ENCODE data around the gene EZH1. TPM values are rescaled to one million over a fixed set of nuclear protein-coding genes. Genes with fewer than 3 reads are reported as not detected.

Gene EZH1
- polyA plus RNA-seq, 3 donors from 2014 or later, result 9.8 to 32.3 (median 19.5) TPM

DNA sequence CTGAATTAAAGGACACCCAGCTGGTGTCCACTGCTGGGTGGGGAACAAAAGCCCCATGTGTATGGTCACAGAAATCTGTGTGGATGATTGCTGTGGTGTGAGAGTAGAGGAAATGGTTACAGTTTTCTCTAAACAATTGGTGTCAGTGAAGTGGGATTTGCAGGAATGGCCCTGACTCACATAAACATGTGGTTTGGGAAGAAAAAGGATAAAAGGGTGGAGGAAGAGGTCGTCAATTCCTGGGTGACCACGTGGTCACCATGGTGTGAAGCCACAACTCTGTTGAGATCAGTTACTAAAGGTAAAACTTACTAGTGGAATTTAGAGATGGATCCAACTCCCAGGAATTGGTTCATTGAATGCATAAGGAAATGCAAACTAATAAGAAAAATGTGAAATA, 89.3 kb downstream of the EZH1 start:
- H3K4me1 Mint-ChIP-seq, result peaks cover 19 to 30% of the 10 kb centered on the region in 2 donors
- no peak for DNase-seq
- peaks cover 4 to 7% (median 4%) of the 10 kb centered on the region in 3 donors for H3K27me3 Mint-ChIP-seq (ENCODE audit: low read depth in 3 of 3)
- peak overlapping the region in 2 of 5 donors; percentile 2 to 53 for H3K4me3 Mint-ChIP-seq
- peak overlapping the region in 1 of 6 donors; percentile 68 for H3K27ac Mint-ChIP-seq
- H3K36me3 Mint-ChIP-seq, result no peaks in the 10 kb centered on the region
- no peaks in the 10 kb centered on the region for H3K9me3 Mint-ChIP-seq

DNA sequence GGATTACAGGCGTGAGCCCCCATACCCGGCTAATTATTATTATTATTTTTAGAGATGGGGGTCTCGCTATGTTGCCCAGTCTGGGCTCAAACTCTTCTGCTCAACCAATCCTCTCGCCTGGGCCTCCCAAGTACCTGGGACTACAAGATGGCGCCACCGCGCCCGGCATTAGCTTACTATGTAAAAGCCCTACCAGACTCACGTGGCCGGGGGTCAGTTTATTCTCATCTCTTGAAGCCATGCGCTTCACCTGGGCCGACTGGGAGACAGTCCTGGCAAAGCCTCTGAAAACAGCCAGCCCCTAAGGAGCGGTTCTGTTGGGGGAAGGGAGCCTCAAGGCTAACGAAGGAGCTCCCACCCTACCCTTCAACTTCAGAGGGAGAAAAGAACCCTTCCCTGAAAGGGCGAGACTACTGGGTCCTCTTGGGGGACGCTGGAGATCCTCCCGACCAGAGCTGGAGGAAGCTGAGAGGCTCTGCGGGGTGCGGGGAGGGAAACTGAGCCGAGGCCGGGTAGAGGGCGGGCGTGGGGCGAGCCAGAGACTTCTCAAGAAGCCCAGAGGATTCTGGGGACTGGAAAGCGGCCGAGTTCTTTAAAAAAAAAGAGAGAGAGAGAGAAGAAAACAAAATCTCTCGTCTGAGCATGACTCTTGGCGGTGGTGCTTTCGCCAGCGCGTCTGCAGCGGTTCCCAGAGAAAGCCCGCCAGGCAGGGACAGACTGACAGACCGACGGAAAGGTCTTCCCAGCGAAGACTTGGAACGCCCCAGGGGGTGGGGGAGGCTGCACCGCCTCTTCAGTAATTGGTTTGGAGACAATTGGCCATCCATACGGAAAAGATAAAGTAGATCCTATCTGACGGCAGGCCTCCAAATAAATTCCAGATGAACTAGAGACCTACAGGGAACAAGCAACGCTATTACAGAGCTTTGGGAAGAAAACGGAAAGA, 91.4 kb downstream of the EZH1 start:
- Mint-ChIP-seq H3K27me3 (ENCODE audit: low read depth in 3 of 3) (peaks cover 4 to 9% (median 7%) of the 10 kb centered on the region in 3 donors), H3K9me3 (no peaks in the 10 kb centered on the region), H3K4me3 (no peak overlapping the region), H3K4me1 (peaks cover 10 to 21% of the 10 kb centered on the region in 2 donors), H3K36me3 (no peaks in the 10 kb centered on the region), H3K27ac (no peak overlapping the region)
- no peak for DNase-seq

GRCh38 chr17:42651392-42651791, 93.4 kb downstream of the EZH1 start:
- DNase-seq, result no peak
- no peaks in the 10 kb centered on the region for H3K9me3 Mint-ChIP-seq
- H3K27ac Mint-ChIP-seq, result no peak overlapping the region
- H3K4me1 Mint-ChIP-seq, result peaks cover 13 to 25% of the 10 kb centered on the region in 2 donors
- peaks cover 8 to 12% (median 8%) of the 10 kb centered on the region in 3 donors for H3K27me3 Mint-ChIP-seq (ENCODE audit: low read depth in 3 of 3)
- no peaks in the 10 kb centered on the region for H3K36me3 Mint-ChIP-seq
- no peak overlapping the region for H3K4me3 Mint-ChIP-seq

Other genes starting within 250 kb of the EZH1 start
- 10 to 100 TPM; 28.1 to 43.5 (median 33.6) TPM for gene NAGLU, start 208.8 kb downstream of the EZH1 start, polyA plus RNA-seq
- gene HSD17B1, start 192.1 kb downstream of the EZH1 start, polyA plus RNA-seq, result 1 to 10 TPM in 1 of 3 donors, under 1 TPM in 1, not detected in 1; 0.99 to 1.9 TPM
- gene COASY, start 182.9 kb downstream of the EZH1 start, polyA plus RNA-seq, result 100 to 1,000 TPM in 1 of 3 donors, 10 to 100 TPM in 2; 54.1 to 136 (median 72.5) TPM
- 10 to 100 TPM; 25.0 to 41.0 (median 30.5) TPM for gene MLX, start 177.9 kb downstream of the EZH1 start, polyA plus RNA-seq
- gene PSMC3IP, start 167.3 kb downstream of the EZH1 start, polyA plus RNA-seq, result 1 to 10 TPM in 2 of 3 donors, under 1 TPM in 1; 0.91 to 3.0 (median 1.5) TPM
- gene RETREG3, start 135.7 kb downstream of the EZH1 start, polyA plus RNA-seq, result 100 to 1,000 TPM; 132 to 168 (median 133) TPM
- gene TUBG1, start 135.4 kb downstream of the EZH1 start, polyA plus RNA-seq, result 10 to 100 TPM in 2 of 3 donors, 1 to 10 TPM in 1; 6.0 to 16.9 (median 10.9) TPM
- gene TUBG2, start 85.8 kb downstream of the EZH1 start, polyA plus RNA-seq, result 1 to 10 TPM; 1.3 to 4.0 (median 3.4) TPM
- not detected for gene PLEKHH3, start 68.0 kb downstream of the EZH1 start, polyA plus RNA-seq
- gene CCR10, start 63.2 kb downstream of the EZH1 start, polyA plus RNA-seq, result under 1 TPM in 2 of 3 donors, not detected in 1; 0.17 to 0.26 TPM
- under 1 TPM in 1 of 3 donors, not detected in 2; 0.73 TPM for gene CNTNAP1, start 62.5 kb downstream of the EZH1 start, polyA plus RNA-seq
- gene RAMP2, start 16.2 kb upstream of the EZH1 start, polyA plus RNA-seq, result not detected
- 10 to 100 TPM; 60.2 to 94.1 (median 90.2) TPM for gene VPS25, start 28.4 kb upstream of the EZH1 start, polyA plus RNA-seq
- not detected for gene WNK4, start 35.6 kb upstream of the EZH1 start, polyA plus RNA-seq
- gene COA3, start 53.7 kb upstream of the EZH1 start, polyA plus RNA-seq, result 100 to 1,000 TPM; 162 to 221 (median 186) TPM
- under 1 TPM in 2 of 3 donors, not detected in 1; 0.10 to 0.40 TPM for gene CNTD1, start 53.8 kb upstream of the EZH1 start, polyA plus RNA-seq
- gene BECN1, start 79.2 kb upstream of the EZH1 start, polyA plus RNA-seq, result 100 to 1,000 TPM in 2 of 3 donors, 10 to 100 TPM in 1; 97.6 to 163 (median 135) TPM
- gene PSME3, start 88.4 kb upstream of the EZH1 start, polyA plus RNA-seq, result 100 to 1,000 TPM; 122 to 200 (median 161) TPM
- under 1 TPM in 1 of 3 donors, not detected in 2; 0.12 TPM for gene AOC2, start 99.5 kb upstream of the EZH1 start, polyA plus RNA-seq
- not detected for gene AOC3, start 106.2 kb upstream of the EZH1 start, polyA plus RNA-seq
- gene G6PC1, start 155.8 kb upstream of the EZH1 start, polyA plus RNA-seq, result not detected
- gene AARSD1, start 219.4 kb upstream of the EZH1 start, polyA plus RNA-seq, result 10 to 100 TPM; 36.2 to 46.7 (median 36.4) TPM
- not detected for gene PTGES3L, start 235.0 kb upstream of the EZH1 start, polyA plus RNA-seq
- 10 to 100 TPM; 10.2 to 16.5 (median 13.0) TPM for gene RUNDC1, start 235.5 kb upstream of the EZH1 start, polyA plus RNA-seq